C4-2B (cell line): Measurements from ENCODE around the gene PLA2G1B.

Source experiments
- CTCF ChIP-seq: fragments of 450-650 bp; conservative IDR thresholded peaks from 2 replicates; pipeline ENCODE4 v1.5.1; 2017; ENCODE audit warnings: mild to moderate bottlenecking
- ZFX ChIP-seq: fragments of 450-650 bp; IDR thresholded peaks from 2 replicates; pipeline ENCODE4 v1.6.1; 2017

- TF ChIP-seq CTCF = no peak
- no peak for TF ChIP-seq ZFX
These were observed 44.3 kb downstream of the PLA2G1B start for GRCh38 chr12:120283318-120283717.
